ENCODE results near the gene GIT2.

The GIT2 gene

DNA sequence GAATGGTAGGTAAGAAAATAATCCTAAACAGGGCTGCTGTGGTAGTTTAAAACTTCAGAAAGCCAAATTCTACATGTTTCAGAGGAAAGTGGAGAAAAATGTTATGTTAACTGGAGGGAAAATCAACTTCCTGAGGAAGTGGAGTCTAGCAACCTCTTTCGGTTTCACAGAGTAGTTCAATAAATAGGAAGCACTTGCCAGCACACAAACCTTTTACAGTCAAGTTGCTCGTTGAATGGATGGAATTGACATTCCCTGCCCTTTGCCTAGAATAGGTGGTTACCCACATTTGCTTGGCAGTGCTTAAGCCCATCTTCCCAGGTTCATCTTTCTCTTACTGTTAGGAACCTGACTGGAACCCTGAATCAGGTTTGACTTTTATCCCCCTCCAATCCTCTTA is 19.0 kb upstream of the GIT2 start:
- DNase-seq (ENCODE audit: low read depth): no peak
- no peak overlapping the region for H3K4me3 ChIP-seq (ENCODE audit: low read depth, low read length)
- TF ChIP-seq, protein P1, sequence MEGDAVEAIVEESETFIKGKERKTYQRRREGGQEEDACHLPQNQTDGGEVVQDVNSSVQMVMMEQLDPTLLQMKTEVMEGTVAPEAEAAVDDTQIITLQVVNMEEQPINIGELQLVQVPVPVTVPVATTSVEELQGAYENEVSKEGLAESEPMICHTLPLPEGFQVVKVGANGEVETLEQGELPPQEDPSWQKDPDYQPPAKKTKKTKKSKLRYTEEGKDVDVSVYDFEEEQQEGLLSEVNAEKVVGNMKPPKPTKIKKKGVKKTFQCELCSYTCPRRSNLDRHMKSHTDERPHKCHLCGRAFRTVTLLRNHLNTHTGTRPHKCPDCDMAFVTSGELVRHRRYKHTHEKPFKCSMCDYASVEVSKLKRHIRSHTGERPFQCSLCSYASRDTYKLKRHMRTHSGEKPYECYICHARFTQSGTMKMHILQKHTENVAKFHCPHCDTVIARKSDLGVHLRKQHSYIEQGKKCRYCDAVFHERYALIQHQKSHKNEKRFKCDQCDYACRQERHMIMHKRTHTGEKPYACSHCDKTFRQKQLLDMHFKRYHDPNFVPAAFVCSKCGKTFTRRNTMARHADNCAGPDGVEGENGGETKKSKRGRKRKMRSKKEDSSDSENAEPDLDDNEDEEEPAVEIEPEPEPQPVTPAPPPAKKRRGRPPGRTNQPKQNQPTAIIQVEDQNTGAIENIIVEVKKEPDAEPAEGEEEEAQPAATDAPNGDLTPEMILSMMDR (IDR thresholded peaks at IDR 0.05; ENCODE audit: insufficient read depth, low read depth, low read length, missing control alignments): no peak

DNA sequence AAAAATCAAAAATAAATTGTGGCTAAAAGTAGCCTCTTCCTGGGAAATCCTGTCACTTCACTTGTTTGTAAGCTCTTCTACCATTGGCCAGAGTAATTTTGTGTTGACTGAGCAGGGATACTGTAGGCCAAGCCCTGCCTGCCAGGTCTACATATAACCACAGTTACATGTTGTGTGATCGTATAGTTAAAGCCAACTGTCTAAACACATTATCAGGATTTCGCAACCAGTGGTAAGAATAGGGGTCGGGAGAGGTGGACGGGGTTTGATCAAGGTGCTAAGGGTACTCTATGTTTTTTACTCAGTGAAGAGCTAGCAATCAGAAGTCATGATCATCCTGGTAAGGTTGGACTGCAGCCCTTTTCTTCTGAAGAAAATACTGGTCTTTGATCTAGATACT is 16.5 kb upstream of the GIT2 start:
- TF ChIP-seq, protein P1 (IDR thresholded peaks at IDR 0.05; ENCODE audit: insufficient read depth, low read depth, low read length, missing control alignments): no peak
- no peak for DNase-seq (ENCODE audit: low read depth)
- H3K4me3 ChIP-seq (ENCODE audit: low read depth, low read length): no peak overlapping the region

DNA sequence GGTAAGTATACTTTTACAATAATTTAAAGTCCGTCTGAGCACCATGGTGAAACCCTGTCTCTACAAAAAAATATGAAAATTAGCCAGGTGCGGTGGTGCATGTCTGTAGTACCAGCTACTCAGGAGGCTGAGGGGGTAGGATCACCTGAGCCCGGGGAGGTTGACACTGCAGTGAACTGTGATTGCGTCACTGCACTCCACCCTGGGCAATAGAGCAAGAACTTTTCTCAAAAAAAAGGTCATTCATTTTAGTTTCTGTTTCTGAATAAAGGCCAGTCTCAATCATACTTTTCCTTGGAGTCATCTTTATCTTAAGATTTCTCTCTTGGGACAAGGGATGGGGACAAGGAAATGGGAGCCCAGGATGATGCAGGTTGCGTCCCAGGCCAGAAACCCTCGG is 16.0 kb upstream of the GIT2 start:
- DNase-seq (ENCODE audit: low read depth): peak; percentile 84

DNA sequence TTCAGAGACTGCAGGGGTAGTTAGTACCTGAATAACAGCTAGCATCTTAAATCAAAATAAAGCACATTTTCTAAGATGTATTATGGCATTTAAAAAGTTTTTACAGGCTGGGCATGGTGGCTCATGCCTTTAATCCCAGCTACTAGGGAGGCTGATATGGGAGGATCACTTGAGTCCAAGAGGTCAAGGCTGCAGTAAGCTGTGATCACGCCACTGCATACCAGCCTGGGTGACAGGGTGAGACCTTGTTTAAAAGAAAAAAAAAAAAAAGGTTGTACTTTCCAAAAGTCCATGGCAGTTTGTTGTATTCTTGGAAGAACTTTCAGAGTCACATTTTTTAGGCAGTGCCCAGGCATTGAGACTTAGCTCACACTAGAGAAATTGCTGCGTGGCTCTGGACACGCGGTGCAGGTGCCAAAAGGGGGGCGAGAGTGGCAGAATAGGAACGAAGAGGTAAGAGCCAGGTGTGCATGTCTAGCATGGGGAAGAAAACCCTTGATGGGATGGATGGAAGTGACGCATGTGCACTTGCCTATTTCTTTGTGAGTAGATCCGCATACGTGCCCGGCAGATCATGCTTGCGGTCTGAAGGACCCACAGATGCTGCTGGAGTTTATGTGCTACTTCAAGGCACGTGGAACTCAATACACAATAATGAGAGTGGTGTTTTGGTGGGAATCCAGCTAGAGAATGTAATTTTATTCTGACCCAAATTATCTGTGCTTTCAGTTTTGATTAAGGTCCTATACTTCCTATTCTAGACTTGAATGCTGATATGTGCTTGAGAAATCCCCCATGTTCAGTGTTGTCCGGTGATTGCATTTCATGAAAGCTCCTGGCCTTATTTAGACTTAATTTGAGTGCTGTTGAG is 14.9 kb upstream of the GIT2 start:
- peak; percentile 84 for DNase-seq (ENCODE audit: low read depth)
- TF ChIP-seq, protein P1 (IDR thresholded peaks at IDR 0.05; ENCODE audit: insufficient read depth, low read depth, low read length, missing control alignments): no peak
- H3K4me3 ChIP-seq (ENCODE audit: low read depth, low read length): peak overlapping the region; percentile 64

More for the DNA sequence above, 16.0 kb upstream of the GIT2 start:
- TF ChIP-seq, protein P1 (IDR thresholded peaks at IDR 0.05; ENCODE audit: insufficient read depth, low read depth, low read length, missing control alignments): no peak
- H3K4me3 ChIP-seq (ENCODE audit: low read depth, low read length): peak overlapping the region; percentile 64

DNA sequence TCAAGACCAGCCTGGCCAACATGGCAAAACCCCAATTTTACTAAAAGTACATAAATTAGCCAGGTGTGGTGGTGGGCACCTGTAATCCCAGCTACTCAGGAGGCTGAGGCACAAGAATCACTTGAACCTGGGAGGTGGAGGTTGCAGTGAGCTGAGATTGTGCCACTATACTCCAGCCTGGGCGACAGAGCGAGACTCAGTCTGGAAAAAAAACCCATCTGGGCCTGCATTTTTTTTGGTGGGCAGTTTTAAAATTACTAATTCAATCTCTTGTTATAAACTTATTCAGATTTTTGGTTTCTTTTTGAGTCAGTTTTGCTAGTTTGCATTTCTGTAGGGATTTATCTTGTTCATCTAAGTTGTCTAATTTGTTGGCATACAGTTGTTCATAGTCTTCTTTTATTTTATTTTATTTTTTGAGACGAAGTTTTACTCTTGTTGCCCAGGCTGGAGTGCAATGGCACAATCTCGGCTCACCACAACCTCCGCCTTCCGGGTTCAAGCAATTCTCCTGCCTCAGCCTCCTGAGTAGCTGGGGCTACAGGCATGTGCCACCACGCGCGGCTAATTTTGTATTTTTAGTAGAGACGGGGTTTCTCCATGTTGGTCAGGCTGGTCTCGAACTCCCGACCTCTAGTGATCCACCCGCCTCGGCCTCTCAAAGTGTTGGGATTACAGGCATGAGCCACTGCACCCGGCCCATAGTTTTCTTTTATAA is 12.7 kb upstream of the GIT2 start:
- peak; percentile 40 for DNase-seq (ENCODE audit: low read depth)
- H3K4me3 ChIP-seq (ENCODE audit: low read depth, low read length): peak overlapping the region; percentile 24; the same call in 1 of the 2 replicates

DNA sequence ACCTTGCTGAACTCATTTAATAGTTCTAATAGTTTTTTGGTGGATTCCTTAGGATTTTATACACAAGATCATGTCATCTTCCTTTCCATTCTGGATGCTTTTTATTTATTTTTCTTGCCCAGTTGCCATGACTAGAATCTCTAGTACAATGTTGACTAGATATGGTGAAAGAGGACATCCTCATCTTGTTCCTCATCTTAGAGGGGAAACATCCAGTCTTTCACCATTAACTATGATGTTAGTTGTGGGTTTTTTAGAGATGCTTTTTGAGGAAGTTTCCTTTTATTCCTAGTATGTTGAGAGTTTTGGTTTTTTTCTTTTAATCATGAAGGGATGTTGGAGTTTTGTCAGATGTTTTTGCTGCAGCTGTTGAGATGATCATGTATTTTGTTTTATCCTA is 11.7 kb upstream of the GIT2 start:
- TF ChIP-seq, protein P1 (IDR thresholded peaks at IDR 0.05; ENCODE audit: insufficient read depth, low read depth, low read length, missing control alignments): no peak
- H3K4me3 ChIP-seq (ENCODE audit: low read depth, low read length): no peak overlapping the region
- no peak for DNase-seq (ENCODE audit: low read depth)

DNA sequence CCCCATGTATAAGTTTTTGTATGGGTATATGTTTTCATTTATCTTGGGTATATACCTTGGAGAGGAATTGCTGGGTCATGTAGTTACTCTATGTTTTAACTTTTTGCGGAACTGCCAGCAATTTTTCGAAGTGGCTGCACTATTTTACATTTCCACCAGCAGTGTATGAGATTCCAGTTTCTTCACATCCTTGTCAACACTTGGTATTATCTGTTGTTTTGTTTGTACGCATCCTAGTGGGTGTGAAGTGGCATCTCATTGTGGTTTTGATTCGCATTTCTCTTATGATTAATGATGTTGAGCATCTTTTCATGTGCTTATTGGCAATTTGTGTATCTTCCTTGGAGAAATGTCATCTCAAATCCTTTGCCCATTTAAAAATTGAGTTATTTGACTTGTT is 9.9 kb upstream of the GIT2 start:
- TF ChIP-seq, protein P1 (IDR thresholded peaks at IDR 0.05; ENCODE audit: insufficient read depth, low read depth, low read length, missing control alignments): no peak
- no peak overlapping the region for H3K4me3 ChIP-seq (ENCODE audit: low read depth, low read length)
- DNase-seq (ENCODE audit: low read depth): no peak

All from GM12865 (cell line).